Activated CD8-positive, alpha-beta memory T cell treated with anti-CD3 and anti-CD28 coated beads, Interleukin-2, amount 10 ng/mL, durations not matched to agents 7 days and 5 days (primary cell): ENCODE data around the gene NEU1. TPM values are rescaled to one million over a fixed set of nuclear protein-coding genes. Genes with fewer than 3 reads are reported as not detected.
A peak's percentile ranks its signal among the peaks of the same experiment; 100 is the strongest.

Experiments
- ATAC-seq: fragments of 150-1000 bp; cut with Tn5 transposase; one replicate; pipeline ENCODE4 v1.10.0; 2021; ENCODE audit warnings: moderate library complexity
- CTCF ChIA-PET: fragments of 350-600 bp; sonication (Branson Sonifier 250); formaldehyde crosslinking; loops from one replicate; lab custom pipeline; 2021; ENCODE audit warnings: antibody characterized with exemption; lab: Charles Lee
- DNase-seq: peaks from one replicate; pipeline ENCODE4 v3.0.0-alpha.2; 2020
- H3K27ac Mint-ChIP-seq: one replicate; pipeline ENCODE4 v1.8.0; 2021; ENCODE audit warnings: mild to moderate bottlenecking, mixed read lengths
- H3K27me3 Mint-ChIP-seq: one replicate; pipeline ENCODE4 v1.8.0; 2021; ENCODE audit warnings: mixed read lengths
- H3K36me3 Mint-ChIP-seq: one replicate; pipeline ENCODE4 v1.8.0; 2021; ENCODE audit warnings: mild to moderate bottlenecking, mixed read lengths
- H3K4me1 Mint-ChIP-seq: one replicate; pipeline ENCODE4 v1.8.0; 2021; ENCODE audit warnings: mixed read lengths
- H3K4me3 Mint-ChIP-seq: one replicate; pipeline ENCODE4 v1.8.0; 2021; ENCODE audit warnings: mild to moderate bottlenecking, moderate library complexity, mixed read lengths
- H3K9me3 Mint-ChIP-seq: one replicate; pipeline ENCODE4 v1.8.0; 2022; ENCODE audit warnings: low read depth, mixed read lengths
- total RNA-seq, 2 experiments: library from RNA; stranded (reverse); gene quantifications; one replicate each; pipeline ENCODE4 v1.2.3, GENCODE V29; 2021

The NEU1 gene
- total RNA-seq, 2 experiments from 2014 or later, result 13.0 to 21.5 TPM

- peak; percentile 18 for ATAC-seq
- Mint-ChIP-seq H3K27me3 (no peaks in the 10 kb centered on the region), H3K9me3 (no peaks in the 10 kb centered on the region), H3K4me3 (no peak overlapping the region), H3K4me1 (peaks cover 3% of the 10 kb centered on the region), H3K36me3 (peaks cover 24% of the 10 kb centered on the region), H3K27ac (no peak overlapping the region)
- no peak for DNase-seq
- CTCF ChIA-PET, result interaction anchor here (0.6 to 2.1 kb wide), 3 partner anchors 13 to 60 kb away, joined by 3 to 8 read pairs (median 7); partner anchors contain the start of genes HSPA1B and NEU1
These were observed 24.8 kb upstream of the NEU1 start for GRCh38 chr6:31887173-31888007.

DNA sequence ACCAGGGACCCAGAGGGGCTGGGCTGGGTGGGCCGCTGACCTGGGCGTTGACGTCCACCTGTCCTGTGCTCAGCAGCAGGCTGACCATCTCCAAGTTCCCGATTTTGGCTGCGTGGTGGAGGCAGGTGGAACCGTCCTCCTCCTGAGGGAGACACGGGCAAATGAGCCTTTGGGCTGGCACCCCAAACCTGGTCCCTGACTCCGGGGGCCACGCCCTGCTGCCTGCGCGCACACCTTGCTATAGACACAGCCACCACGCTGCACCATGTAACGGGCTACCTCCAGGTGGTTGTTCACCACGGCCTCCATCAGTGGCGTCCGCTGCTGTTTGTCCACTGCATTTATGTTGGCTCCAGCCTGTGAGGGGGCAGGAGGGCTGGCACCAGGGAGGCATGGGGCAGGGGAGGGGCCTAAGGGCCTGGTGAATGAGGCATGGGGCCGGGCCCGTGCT lies 23.9 kb upstream of the NEU1 start:
- H3K36me3 Mint-ChIP-seq, result peaks cover 26% of the 10 kb centered on the region
- H3K27ac Mint-ChIP-seq, result no peak overlapping the region

DNA sequence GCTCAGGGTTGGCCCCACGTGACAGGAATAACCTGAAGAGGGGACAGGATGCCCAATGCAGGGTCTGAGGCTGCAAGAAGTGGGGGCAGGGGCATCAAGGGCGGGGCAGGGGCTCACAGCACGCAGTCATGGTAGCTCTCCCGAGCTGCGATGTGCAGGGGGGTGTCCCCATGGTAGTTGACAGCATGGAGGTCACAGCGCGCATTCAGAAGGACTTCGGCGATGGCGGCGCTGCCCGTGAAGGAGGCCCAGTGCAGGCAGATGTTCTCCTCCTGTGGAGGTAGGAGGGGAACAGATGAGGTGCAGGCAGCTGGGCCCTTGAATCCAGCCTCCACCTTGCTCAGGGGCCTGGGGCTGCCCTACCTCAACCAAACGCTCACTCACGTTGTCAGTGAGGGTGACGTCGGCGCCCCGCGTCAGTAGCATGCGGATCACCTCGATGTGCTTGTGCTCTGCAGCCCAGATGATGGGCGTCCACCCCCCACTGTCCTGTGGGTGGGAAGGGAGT lies 22.0 kb upstream of the NEU1 start:
- CTCF ChIA-PET, result no interaction called here
- DNase-seq (no peak), ATAC-seq (no peak)
- Mint-ChIP-seq H3K27ac (no peak overlapping the region), H3K4me1 (no peaks in the 10 kb centered on the region), H3K9me3 (no peaks in the 10 kb centered on the region), H3K4me3 (no peak overlapping the region), H3K36me3 (peaks cover 26% of the 10 kb centered on the region), H3K27me3 (no peaks in the 10 kb centered on the region)

More for the DNA sequence above, 23.9 kb upstream of the NEU1 start:
- no peaks in the 10 kb centered on the region for H3K27me3 Mint-ChIP-seq
- ATAC-seq (no peak), DNase-seq (no peak)
- no peak overlapping the region for H3K4me3 Mint-ChIP-seq
- H3K4me1 Mint-ChIP-seq, result no peaks in the 10 kb centered on the region
- CTCF ChIA-PET, result interaction anchor here (1.9 kb wide), 1 partner anchor 24 kb away, joined by 7 read pairs; the partner anchor contains the start of gene NEU1
- H3K9me3 Mint-ChIP-seq, result no peaks in the 10 kb centered on the region

DNA sequence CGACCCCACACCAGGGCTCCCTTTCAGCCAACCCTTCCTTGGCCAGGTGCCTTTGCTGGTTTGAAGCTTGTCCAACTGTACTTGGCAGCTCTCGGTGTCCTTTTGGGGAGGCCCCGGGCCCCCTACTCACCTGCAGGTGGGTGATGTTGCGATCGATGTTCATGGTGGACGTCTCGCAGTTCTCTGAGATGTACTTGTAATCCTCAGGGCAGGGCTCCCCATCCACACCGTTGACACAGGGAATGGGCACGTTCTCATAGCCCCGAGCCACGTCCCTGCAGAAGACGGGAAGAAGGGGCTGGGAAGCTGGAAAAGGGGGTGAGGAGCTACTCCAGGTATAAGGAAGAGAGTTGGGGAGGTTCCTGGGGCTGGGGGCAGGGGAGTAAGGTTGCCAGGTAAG lies 21.1 kb upstream of the NEU1 start:
- H3K36me3 Mint-ChIP-seq, result peaks cover 23% of the 10 kb centered on the region
- H3K9me3 Mint-ChIP-seq, result no peaks in the 10 kb centered on the region
- no peak overlapping the region for H3K4me3 Mint-ChIP-seq
- ATAC-seq (no peak), DNase-seq (no peak)
- no peaks in the 10 kb centered on the region for H3K4me1 Mint-ChIP-seq
- H3K27me3 Mint-ChIP-seq, result no peaks in the 10 kb centered on the region
- H3K27ac Mint-ChIP-seq, result no peak overlapping the region
- CTCF ChIA-PET, result interaction anchor here (1.3 kb wide), 1 partner anchor 15 kb away, joined by 3 read pairs; no protein-coding TSS in a partner anchor

- Mint-ChIP-seq H3K4me1 (no peaks in the 10 kb centered on the region), H3K27ac (no peak overlapping the region), H3K27me3 (no peaks in the 10 kb centered on the region), H3K36me3 (peaks cover 20% of the 10 kb centered on the region), H3K4me3 (no peak overlapping the region), H3K9me3 (no peaks in the 10 kb centered on the region)
- CTCF ChIA-PET, result no interaction called here
- ATAC-seq (no peak), DNase-seq (no peak)
These were observed 19.7 kb upstream of the NEU1 start for GRCh38 chr6:31882344-31882743.

DNA sequence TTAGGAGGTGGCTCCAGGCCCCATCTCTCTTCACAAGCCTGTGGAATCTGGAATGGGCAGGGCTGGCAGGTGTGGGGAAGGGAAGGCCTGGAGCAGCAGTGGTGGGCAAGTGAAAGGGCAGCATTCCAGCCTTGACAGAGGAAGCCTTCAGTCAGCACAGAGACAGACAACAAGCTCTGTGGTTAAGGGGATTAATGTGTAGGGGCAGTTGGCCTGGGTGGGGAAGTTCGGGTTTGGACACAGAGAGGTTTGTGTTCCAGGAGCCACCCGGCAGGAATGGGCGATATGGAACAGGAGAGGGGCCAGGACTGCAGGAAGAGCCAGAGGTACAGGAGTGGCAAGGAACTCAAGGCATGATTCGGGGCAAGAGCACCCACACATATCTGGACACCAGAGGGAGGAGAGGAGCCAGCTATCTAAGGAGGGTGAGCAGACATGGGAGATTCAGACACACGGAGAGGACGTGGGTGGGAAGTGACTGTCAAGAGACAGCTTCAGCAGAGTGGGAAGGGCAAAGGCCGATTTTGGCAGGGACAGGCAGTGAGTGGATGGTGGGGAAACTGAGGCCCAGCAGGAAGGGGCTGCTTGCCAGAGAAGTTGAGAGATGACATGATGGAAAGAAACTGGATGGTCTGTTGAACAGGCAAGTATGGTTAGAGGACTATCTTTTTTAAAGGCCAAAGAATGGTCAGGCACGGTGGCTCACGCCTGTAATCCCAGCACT lies 18.7 kb upstream of the NEU1 start:
- Mint-ChIP-seq H3K4me3 (no peak overlapping the region), H3K27ac (no peak overlapping the region), H3K36me3 (peaks cover 17% of the 10 kb centered on the region), H3K4me1 (no peaks in the 10 kb centered on the region), H3K27me3 (no peaks in the 10 kb centered on the region), H3K9me3 (no peaks in the 10 kb centered on the region)
- CTCF ChIA-PET, result interaction anchor here (0.7 to 1.0 kb wide), 2 partner anchors 10 to 50 kb away, joined by 3 read pairs; no protein-coding TSS in a partner anchor
- no peak for ATAC-seq
- DNase-seq, result no peak

GRCh38 chr6:31880616-31881015 lies 18.0 kb upstream of the NEU1 start:
- H3K27ac Mint-ChIP-seq, result no peak overlapping the region
- H3K9me3 Mint-ChIP-seq, result no peaks in the 10 kb centered on the region
- peaks cover 2% of the 10 kb centered on the region for H3K4me1 Mint-ChIP-seq
- H3K36me3 Mint-ChIP-seq, result peaks cover 13% of the 10 kb centered on the region
- no peak overlapping the region for H3K4me3 Mint-ChIP-seq
- ATAC-seq, result no peak
- H3K27me3 Mint-ChIP-seq, result no peaks in the 10 kb centered on the region
- DNase-seq, result no peak
- CTCF ChIA-PET, result interaction anchor here (1.4 kb wide), 1 partner anchor 8 kb away, joined by 5 read pairs; no protein-coding TSS in a partner anchor

- H3K36me3 Mint-ChIP-seq, result peaks cover 13% of the 10 kb centered on the region
- ATAC-seq, result no peak
- DNase-seq, result no peak
- H3K27ac Mint-ChIP-seq, result no peak overlapping the region
- no peaks in the 10 kb centered on the region for H3K9me3 Mint-ChIP-seq
- H3K4me3 Mint-ChIP-seq, result no peak overlapping the region
- CTCF ChIA-PET, result interaction anchor here (1.4 kb wide), 1 partner anchor 9 kb away, joined by 5 read pairs; no protein-coding TSS in a partner anchor
- peaks cover 2% of the 10 kb centered on the region for H3K4me1 Mint-ChIP-seq
- no peaks in the 10 kb centered on the region for H3K27me3 Mint-ChIP-seq
These were observed 17.3 kb upstream of the NEU1 start for GRCh38 chr6:31879901-31880300.

DNA sequence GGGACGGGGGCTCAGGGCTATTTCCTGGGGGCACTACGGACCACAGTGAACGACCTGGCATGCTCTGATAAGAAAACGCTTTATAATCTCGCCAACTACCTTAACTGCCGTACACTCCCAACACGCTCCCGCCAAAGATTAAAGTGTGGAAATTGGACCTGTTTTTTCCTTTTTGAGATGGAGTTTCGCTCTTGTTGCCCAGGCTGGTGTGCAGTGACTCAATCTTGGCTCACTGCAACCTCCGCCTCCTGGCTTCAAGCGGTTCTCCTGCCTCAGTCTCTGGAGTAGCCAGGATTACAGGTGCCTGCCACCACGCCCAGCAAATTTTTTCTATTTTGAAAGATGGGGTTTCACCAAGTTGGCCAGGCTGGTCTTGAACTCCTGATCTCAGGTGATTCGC lies 16.5 kb upstream of the NEU1 start:
- Mint-ChIP-seq H3K4me1 (peaks cover 2% of the 10 kb centered on the region), H3K4me3 (no peak overlapping the region), H3K36me3 (peaks cover 13% of the 10 kb centered on the region), H3K27ac (no peak overlapping the region), H3K27me3 (no peaks in the 10 kb centered on the region), H3K9me3 (no peaks in the 10 kb centered on the region)
- no peak for ATAC-seq
- CTCF ChIA-PET, result no interaction called here
- no peak for DNase-seq

DNA sequence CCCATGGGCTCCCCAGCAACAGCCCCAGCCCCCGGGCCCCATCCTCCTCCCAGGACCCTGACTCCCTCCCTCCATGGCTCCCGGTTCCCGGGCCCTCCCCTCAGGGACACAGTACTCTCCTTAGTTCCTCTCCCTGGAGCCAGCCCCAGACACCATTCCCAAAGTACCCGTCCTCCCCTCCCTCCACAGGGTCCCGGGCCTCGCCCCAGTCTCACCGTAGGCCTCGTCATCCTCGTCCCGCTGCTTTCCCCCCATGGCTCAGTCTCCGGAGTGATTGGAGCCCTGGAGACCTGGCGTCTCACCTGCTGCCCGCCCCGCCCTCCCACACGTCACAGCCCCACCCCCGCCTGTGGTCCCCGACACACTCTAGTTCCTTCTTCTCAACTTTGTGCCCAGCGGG lies 16.1 kb upstream of the NEU1 start, which contains the start of gene SLC44A4:
Gene SLC44A4, minus strand, starts transcription at position 272 of the 400 bp plus-strand sequence. Its CDS starts 17 bp downstream, at position 255.
- CTCF ChIA-PET, result no interaction called here
- Mint-ChIP-seq H3K4me1 (peaks cover 2% of the 10 kb centered on the region), H3K36me3 (peaks cover 13% of the 10 kb centered on the region), H3K9me3 (no peaks in the 10 kb centered on the region), H3K27me3 (no peaks in the 10 kb centered on the region), H3K4me3 (no peak within 1 kb of the TSS), H3K27ac (no peak within 1 kb of the TSS)
- no peak for DNase-seq
- no peak for ATAC-seq

GRCh38 chr6:31878222-31878621 lies 15.6 kb upstream of the NEU1 start:
- H3K27me3 Mint-ChIP-seq, result no peaks in the 10 kb centered on the region
- H3K9me3 Mint-ChIP-seq, result no peaks in the 10 kb centered on the region
- H3K36me3 Mint-ChIP-seq, result peaks cover 13% of the 10 kb centered on the region
- CTCF ChIA-PET, result no interaction called here
- ATAC-seq (no peak), DNase-seq (no peak)
- H3K4me3 Mint-ChIP-seq, result no peak overlapping the region
- H3K27ac Mint-ChIP-seq, result no peak overlapping the region
- peaks cover 2% of the 10 kb centered on the region for H3K4me1 Mint-ChIP-seq

DNA sequence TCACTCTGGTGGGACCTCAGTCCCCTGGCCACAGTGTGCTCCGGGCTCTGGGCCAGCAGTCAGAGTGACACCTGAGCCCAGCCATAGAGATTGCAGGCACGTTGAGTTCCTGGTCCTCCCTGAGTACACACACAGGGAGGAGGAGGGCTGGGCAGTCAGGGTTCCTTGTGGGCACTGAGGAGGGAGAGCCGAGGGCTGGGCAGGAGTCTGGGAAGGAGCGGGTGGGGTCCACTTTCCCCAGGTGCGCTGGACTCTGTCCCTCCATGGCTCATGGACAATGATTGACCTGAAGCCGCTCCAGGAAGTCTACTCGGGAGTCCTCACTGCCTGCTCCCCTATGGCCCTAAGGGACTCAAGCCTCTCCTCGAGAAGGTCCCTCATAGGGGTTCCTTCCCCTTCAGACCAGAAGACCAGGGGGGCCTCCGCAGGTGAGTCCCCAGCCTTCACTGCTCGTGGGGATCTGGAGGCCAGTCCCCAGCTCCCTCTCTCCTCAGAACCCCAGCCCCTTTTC lies 15.1 kb upstream of the NEU1 start:
- Mint-ChIP-seq H3K27ac (no peak overlapping the region), H3K4me3 (no peak overlapping the region), H3K9me3 (no peaks in the 10 kb centered on the region), H3K36me3 (peaks cover 13% of the 10 kb centered on the region), H3K4me1 (peaks cover 2% of the 10 kb centered on the region), H3K27me3 (no peaks in the 10 kb centered on the region)
- DNase-seq, result no peak
- CTCF ChIA-PET, result no interaction called here
- no peak for ATAC-seq

DNA sequence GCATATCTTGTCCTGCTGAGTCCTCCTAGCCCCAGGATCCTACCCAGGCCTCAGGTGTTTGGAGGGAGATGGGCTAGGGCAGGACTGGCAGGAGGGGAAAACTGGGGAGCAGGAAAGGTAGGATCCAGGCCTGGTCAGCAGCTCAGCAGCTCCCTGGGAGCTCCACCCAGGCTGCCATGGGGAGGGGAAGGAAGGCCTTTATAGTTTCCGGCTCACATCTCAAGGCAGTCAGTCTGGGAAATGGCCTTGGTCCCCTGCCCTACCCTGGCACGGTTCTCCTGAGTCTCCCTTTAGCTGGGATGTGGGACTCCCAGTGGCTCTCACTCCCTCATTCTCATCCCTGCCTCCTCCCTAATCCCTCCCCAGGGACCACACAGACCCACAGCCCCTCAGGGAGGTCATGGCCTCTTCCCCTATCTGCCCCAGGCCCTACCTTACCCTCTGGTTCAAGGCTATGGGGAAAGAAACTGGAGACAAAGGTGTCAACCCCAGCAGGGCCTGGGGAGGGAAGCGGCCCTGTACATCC lies 14.6 kb upstream of the NEU1 start:
- Mint-ChIP-seq H3K36me3 (peaks cover 13% of the 10 kb centered on the region), H3K27ac (no peak overlapping the region), H3K4me3 (no peak overlapping the region), H3K4me1 (peaks cover 2% of the 10 kb centered on the region), H3K9me3 (no peaks in the 10 kb centered on the region), H3K27me3 (no peaks in the 10 kb centered on the region)
- CTCF ChIA-PET, result interaction anchor here (1.8 kb wide), 1 partner anchor 108 kb away, joined by 5 read pairs; no protein-coding TSS in a partner anchor
- ATAC-seq (no peak), DNase-seq (no peak)
